HT-29 (cell line): ENCODE results near the gene KIAA1549. TPM values are rescaled to one million over a fixed set of nuclear protein-coding genes. Genes with fewer than 3 reads are reported as not detected.
A peak's percentile ranks its signal among the peaks of the same experiment; 100 is the strongest.

ENCODE experiments used
- DNase-seq: peaks from one replicate; pipeline ENCODE4 v3.0.0-alpha.2; 2015; ENCODE audit warnings: low spot score
- total RNA-seq: library from RNA; depleted of rRNA; stranded (reverse); fragments of >200 nt; shearing (Covaris generic); gene quantifications from 2 replicates; pipeline ENCODE4 v1.2.3, GENCODE V29; 2014

KIAA1549 gene
- total RNA-seq, 1 experiment from 2014 or later, result 0.38 TPM

GRCh38 chr7:138975343-138976104 is 5.7 kb downstream of the KIAA1549 start:
- no peak for DNase-seq

- no peak for DNase-seq
Observed at GRCh38 chr7:138974675-138975292, 6.4 kb downstream of the KIAA1549 start.

GRCh38 chr7:138974103-138974502 is 7.1 kb downstream of the KIAA1549 start:
- no peak for DNase-seq

DNA sequence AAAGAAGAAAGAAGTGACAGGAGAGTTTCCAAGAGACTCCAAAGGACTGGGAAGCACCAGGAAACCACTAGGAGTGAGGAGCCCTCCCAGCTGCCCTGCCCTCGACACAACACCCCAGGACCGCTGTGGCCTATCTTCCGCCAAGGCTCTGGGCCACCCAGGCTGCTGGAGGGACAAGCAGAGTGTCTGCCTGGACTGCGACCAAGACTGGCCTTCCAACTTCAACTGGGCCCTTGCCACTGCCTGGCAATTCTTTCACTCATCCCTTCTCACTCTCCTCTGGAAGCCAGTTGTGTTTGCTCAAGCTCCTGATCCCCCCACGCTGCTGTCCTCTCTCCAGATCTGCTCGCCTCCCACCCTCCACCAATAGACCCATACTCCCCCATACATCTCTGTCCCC is 10.2 kb downstream of the KIAA1549 start:
- DNase-seq, result no peak

GRCh38 chr7:138970446-138970845 is 10.7 kb downstream of the KIAA1549 start:
- DNase-seq, result no peak

DNA sequence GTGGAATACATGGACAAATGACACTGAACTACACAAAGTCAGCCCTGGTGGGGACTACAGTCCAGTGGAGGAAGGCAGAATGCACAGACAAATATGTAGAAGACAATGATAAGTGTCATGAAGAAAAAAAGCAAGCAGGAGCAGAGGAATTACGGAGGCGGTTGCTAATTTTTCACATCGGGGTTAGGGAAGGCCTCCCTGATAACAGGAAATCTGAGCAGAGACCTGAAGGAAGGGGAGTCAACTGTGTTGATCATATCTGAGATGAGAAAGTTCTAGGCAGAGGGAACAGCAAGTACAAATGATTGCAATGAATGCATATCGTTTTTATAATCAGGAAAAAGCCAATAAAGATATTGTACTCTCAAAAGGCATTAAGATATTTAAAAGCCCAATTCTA is 14.0 kb downstream of the KIAA1549 start:
- DNase-seq, result no peak

DNA sequence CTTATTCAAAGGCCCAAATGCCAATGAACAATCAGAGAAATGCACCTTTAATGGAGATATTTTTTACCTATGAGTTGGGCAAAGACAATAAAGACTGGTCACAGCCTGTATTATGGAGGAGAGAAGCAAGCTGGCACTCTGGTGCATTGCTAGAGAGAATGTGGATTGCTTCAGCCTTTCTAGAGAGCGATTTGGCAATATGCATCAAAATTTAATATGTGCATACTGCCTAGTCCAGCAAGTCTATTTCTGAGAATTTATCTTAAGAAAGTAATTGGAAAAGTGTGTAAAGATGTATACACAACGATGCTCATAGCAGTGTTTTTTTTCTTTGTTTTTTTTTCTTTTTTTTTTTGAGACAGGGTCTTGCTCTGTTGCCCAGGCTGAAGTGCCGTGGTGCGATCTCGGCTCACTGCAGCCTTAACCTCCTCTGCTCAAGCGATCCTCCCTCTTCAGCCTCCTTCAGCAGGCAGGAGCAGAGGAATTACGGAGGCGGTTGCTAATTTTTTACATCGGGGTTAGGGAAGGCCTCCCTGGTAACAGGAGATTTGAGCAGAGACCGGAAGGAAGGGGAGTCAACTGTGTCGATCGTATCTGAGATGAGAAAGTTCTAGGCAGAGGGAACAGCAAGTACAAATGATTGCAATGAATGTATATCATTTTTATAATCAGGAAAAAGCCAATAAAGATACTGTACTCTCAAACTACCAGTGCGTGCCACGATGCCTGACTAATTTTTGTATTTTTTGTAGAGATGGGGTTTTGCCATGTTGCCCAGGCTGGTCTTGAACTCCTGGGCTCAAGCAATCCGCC is 16.4 kb downstream of the KIAA1549 start:
- DNase-seq, result no peak

DNA sequence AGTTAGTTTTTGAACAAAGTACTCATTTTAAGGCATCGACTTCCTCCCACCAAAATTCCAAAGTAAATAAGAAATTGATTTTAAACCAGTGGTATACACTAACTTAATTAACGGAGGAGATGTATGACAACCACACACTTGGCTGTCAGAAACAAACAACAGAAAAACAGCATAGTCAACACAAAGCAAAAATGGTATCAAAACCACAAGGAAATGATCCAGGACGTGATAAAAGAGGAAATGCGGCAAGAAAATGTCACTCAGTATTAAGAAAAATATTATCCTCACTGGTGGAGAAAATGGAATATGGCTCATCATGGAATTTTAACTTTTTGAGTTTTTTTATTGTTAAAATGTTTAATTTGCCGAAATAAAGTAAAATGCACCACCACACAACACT is 17.5 kb downstream of the KIAA1549 start:
- no peak for DNase-seq

GRCh38 chr7:138962561-138963270 is 18.5 kb downstream of the KIAA1549 start:
- no peak for DNase-seq

DNA sequence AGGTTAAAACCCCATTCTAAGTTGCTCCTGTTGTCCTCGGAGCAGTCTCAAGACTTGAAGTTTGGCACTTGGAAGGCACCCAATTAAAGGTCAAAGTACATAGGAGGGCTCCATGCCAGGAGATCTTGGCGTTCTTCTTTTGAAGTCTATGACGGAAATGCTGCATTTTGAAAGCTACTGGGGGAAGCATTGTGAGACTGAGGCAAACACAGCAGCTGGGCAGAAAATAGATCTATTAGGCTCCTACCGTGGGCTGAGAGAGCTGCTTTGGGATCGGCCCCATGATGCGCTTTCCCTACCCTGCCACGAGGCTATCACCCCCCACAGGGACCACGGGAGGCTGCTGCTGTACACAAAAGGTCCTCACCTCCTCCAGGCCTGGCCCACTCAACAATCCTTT is 20.0 kb downstream of the KIAA1549 start:
- DNase-seq, result peak; percentile 43

GRCh38 chr7:138958391-138958956 is 22.7 kb downstream of the KIAA1549 start:
- no peak for DNase-seq

- no peak for DNase-seq
Observed at GRCh38 chr7:138957753-138958390, 23.3 kb downstream of the KIAA1549 start.

GRCh38 chr7:138957217-138957616 is 24.0 kb downstream of the KIAA1549 start:
- DNase-seq, result no peak

DNA sequence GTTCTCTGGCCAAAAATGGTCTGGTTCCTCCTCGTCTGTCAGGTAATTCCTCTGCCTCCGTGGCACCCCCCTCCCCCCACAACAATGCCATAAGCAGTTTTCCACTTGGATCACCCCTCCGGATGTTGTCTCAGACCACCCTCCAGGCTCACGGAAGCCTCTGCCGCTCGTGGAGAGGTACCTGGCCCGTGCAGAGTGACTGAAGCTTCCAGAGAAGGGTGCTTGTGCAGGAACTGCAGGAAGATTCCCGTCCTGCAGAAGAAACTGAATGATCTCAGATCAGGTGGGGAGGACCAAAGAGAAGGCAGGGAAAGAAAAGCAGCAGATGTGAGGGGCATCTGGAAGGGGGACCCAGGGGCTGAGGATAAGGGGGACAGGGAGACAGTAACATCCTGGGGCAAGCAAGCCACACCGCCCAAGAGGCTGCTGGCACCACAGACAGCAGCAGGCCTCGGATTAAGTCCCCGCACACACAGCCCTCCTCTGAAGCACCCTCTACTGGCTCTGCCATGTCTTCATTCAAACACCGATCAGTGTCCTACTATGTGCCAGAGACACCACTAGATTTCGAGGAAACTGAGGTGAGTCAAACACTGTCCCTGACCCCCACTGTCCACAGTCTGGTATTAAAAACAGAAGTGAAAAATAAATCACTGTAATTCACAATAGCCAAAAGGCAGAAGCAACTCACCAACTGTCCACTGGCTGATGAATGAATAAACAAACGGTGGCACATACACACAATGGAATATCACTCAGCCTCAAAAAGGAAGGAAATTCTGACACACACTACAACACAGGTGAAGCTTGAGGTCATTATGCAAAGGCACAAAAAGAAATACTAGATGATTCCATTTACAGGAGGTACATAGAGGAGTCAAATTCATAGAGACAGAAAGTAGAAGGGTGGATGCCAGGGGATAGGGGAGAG is 26.4 kb downstream of the KIAA1549 start:
- no peak for DNase-seq

DNA sequence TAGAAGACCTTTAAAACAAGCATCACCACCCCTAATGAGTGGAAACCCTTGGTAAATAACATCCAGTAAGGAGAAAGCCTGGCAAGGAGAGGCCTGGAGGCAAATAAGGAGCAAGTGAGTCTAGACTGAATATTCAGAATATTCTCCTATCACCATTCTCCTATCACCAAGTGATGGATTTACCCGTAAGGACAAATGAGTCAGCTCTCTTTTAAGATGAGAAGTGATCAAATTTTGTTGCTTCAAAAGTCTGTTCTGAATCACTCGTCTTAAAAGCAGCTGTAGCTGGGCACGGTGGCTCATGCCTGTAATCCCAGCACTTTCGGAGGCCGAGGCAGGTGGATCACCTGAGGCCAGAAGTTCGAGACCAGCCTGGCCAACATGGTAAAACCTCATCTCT is 28.4 kb downstream of the KIAA1549 start:
- DNase-seq, result no peak

DNA sequence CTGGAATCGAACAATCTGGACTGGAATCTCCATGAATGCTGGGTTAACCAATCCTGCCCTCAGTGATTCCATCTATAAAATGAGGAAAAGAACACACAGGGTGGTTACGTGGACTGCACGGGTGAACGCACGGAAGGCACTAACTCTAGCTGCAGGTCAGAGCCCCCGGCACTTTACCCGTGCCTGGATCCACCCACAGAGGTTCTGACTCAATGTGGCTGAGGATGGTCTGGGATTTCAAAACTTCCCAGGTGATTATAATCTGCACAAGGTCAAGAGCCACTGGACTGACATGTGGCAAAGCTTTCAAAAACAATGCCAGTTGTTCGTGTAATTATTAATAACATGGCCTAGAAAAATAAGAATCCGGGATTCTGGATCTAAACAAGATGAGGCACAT is 29.2 kb downstream of the KIAA1549 start:
- no peak for DNase-seq

- no peak for DNase-seq
Observed at GRCh38 chr7:138949421-138950088, 31.6 kb downstream of the KIAA1549 start.

- no peak for DNase-seq
Observed at GRCh38 chr7:138948403-138948802, 32.8 kb downstream of the KIAA1549 start.

- no peak for DNase-seq
Observed at GRCh38 chr7:138945821-138946220, 35.4 kb downstream of the KIAA1549 start.
